Measurements from ENCODE around the gene MYMK.

Gene MYMK

GRCh38 chr9:133561976-133562554 is 37.3 kb upstream of the MYMK start:
- H3K4me3 ChIP-seq = no peak overlapping the region
- peaks cover 60 to 82% (median 64%) of the 10 kb centered on the region in 10 experiments for H3K4me1 ChIP-seq
- no peak for TF ChIP-seq Cebpa-rat (IDR thresholded peaks at IDR 0.05)
- H3K27me3 ChIP-seq = peaks cover 0 to 9% (median 0%) of the 10 kb centered on the region in 11 experiments; a peak in 4 of 22 replicates
- H3K9ac ChIP-seq = peak overlapping the region in 4 of 11 experiments; percentile 36 to 88 (median 70); a peak in 8 of 22 replicates
- no peaks in the 10 kb centered on the region; a peak in 1 of 22 replicates for H4K20me1 ChIP-seq
- no peaks in the 10 kb centered on the region for H3K9me3 ChIP-seq (replicated peaks in 1 of 11)
- peak overlapping the region; percentile 39 to 98 (median 88); a peak in 20 of 22 replicates for H3K4me2 ChIP-seq
- peak overlapping the region in 9 of 11 experiments; percentile 48 to 98 (median 89); a peak in 15 of 22 replicates for H3K27ac ChIP-seq
- H3K36me3 ChIP-seq = no peaks in the 10 kb centered on the region

GRCh38 chr9:133560944-133561343 is 36.2 kb upstream of the MYMK start:
- H3K27ac ChIP-seq = peak overlapping the region in 9 of 11 experiments; percentile 48 to 98 (median 89); a peak in 18 of 22 replicates
- H3K4me2 ChIP-seq = peak overlapping the region; percentile 39 to 98 (median 88)
- H4K20me1 ChIP-seq = no peaks in the 10 kb centered on the region; a peak in 1 of 22 replicates
- H3K36me3 ChIP-seq = no peaks in the 10 kb centered on the region
- H3K9me3 ChIP-seq (replicated peaks in 1 of 11) = no peaks in the 10 kb centered on the region
- H3K27me3 ChIP-seq = peaks cover 0 to 20% (median 0%) of the 10 kb centered on the region in 11 experiments; a peak in 4 of 22 replicates
- TF ChIP-seq Cebpa-rat (IDR thresholded peaks at IDR 0.05) = no peak
- H3K4me1 ChIP-seq = peaks cover 71 to 88% (median 74%) of the 10 kb centered on the region in 10 experiments
- H3K9ac ChIP-seq = peak overlapping the region in 6 of 11 experiments; percentile 17 to 88 (median 46); a peak in 9 of 22 replicates
- H3K4me3 ChIP-seq = no peak overlapping the region

- Histone ChIP-seq H3K4me3 (no peak overlapping the region), H4K20me1 (no peaks in the 10 kb centered on the region; a peak in 1 of 22 replicates), H3K27ac (peak overlapping the region in 8 of 11 experiments; percentile 83 to 98 (median 92); a peak in 16 of 22 replicates), H3K9ac (peak overlapping the region in 5 of 11 experiments; percentile 18 to 88 (median 85); a peak in 8 of 22 replicates), H3K27me3 (peaks cover 0 to 22% (median 0%) of the 10 kb centered on the region in 11 experiments; a peak in 4 of 22 replicates), H3K36me3 (no peaks in the 10 kb centered on the region), H3K4me1 (peaks cover 75 to 89% (median 80%) of the 10 kb centered on the region in 10 experiments), H3K4me2 (peak overlapping the region; percentile 82 to 98 (median 89); a peak in 20 of 22 replicates), H3K9me3 (replicated peaks in 1 of 11) (no peaks in the 10 kb centered on the region)
- TF ChIP-seq Cebpa-rat (IDR thresholded peaks at IDR 0.05) = no peak
Observed at GRCh38 chr9:133560311-133560710, 35.6 kb upstream of the MYMK start.

GRCh38 chr9:133558191-133559126 is 33.7 kb upstream of the MYMK start:
- peaks cover 0 to 22% (median 0%) of the 10 kb centered on the region in 11 experiments; a peak in 3 of 22 replicates for H3K27me3 ChIP-seq
- H3K36me3 ChIP-seq = no peaks in the 10 kb centered on the region
- peak overlapping the region; percentile 60 to 98 (median 89); a peak in 21 of 22 replicates for H3K27ac ChIP-seq
- H3K4me3 ChIP-seq = peak overlapping the region; percentile 16 to 56 (median 31); a peak in 17 of 20 replicates
- H3K9ac ChIP-seq = peak overlapping the region; percentile 60 to 88 (median 75); a peak in 21 of 22 replicates
- H3K4me2 ChIP-seq = peak overlapping the region; percentile 82 to 98 (median 89)
- H3K4me1 ChIP-seq = peaks cover 74 to 97% (median 86%) of the 10 kb centered on the region in 10 experiments
- no peaks in the 10 kb centered on the region for H3K9me3 ChIP-seq (replicated peaks in 1 of 11)
- H4K20me1 ChIP-seq = no peaks in the 10 kb centered on the region; a peak in 1 of 22 replicates
- peak; percentile 19 to 100 (median 95); a peak in 18 of 22 replicates for TF ChIP-seq Cebpa-rat (IDR thresholded peaks at IDR 0.05)

GRCh38 chr9:133557581-133557980 is 32.8 kb upstream of the MYMK start:
- H3K9me3 ChIP-seq (replicated peaks in 1 of 11) = no peaks in the 10 kb centered on the region
- peak overlapping the region; percentile 60 to 98 (median 89); a peak in 21 of 22 replicates for H3K27ac ChIP-seq
- peak overlapping the region; percentile 82 to 98 (median 89) for H3K4me2 ChIP-seq

GRCh38 chr9:133556354-133556753 is 31.6 kb upstream of the MYMK start:
- H3K9me3 ChIP-seq (replicated peaks in 1 of 11) = no peaks in the 10 kb centered on the region
- no peaks in the 10 kb centered on the region; a peak in 1 of 22 replicates for H4K20me1 ChIP-seq
- peak overlapping the region; percentile 82 to 98 (median 89) for H3K4me2 ChIP-seq
- peak overlapping the region in 9 of 11 experiments; percentile 83 to 98 (median 89); a peak in 17 of 22 replicates for H3K27ac ChIP-seq
- no peaks in the 10 kb centered on the region for H3K36me3 ChIP-seq
- peak overlapping the region in 9 of 11 experiments; percentile 70 to 88 (median 77); a peak in 16 of 22 replicates for H3K9ac ChIP-seq
- peaks cover 0 to 18% (median 0%) of the 10 kb centered on the region in 11 experiments; a peak in 3 of 22 replicates for H3K27me3 ChIP-seq
- peaks cover 55 to 85% (median 68%) of the 10 kb centered on the region in 10 experiments for H3K4me1 ChIP-seq
- no peak overlapping the region; a peak in 2 of 20 replicates for H3K4me3 ChIP-seq
- TF ChIP-seq Cebpa-rat (IDR thresholded peaks at IDR 0.05) = no peak

More at GRCh38 chr9:133557581-133557980, 32.8 kb upstream of the MYMK start:
- peak overlapping the region; percentile 3 to 88 (median 75); a peak in 21 of 22 replicates for H3K9ac ChIP-seq
- no peaks in the 10 kb centered on the region for H3K36me3 ChIP-seq
- no peak for TF ChIP-seq Cebpa-rat (IDR thresholded peaks at IDR 0.05)
- H3K4me1 ChIP-seq = peaks cover 65 to 95% (median 78%) of the 10 kb centered on the region in 10 experiments
- H3K27me3 ChIP-seq = peaks cover 0 to 18% (median 0%) of the 10 kb centered on the region in 11 experiments; a peak in 3 of 22 replicates
- H4K20me1 ChIP-seq = no peaks in the 10 kb centered on the region; a peak in 1 of 22 replicates
- H3K4me3 ChIP-seq = peak overlapping the region in 7 of 10 experiments; percentile 18 to 56 (median 31); a peak in 11 of 20 replicates

- no peak overlapping the region for H3K4me3 ChIP-seq
- H3K27ac ChIP-seq = peak overlapping the region in 4 of 11 experiments; percentile 28 to 97 (median 96); a peak in 5 of 22 replicates
- peak overlapping the region in 6 of 11 experiments; percentile 82 to 98 (median 90); a peak in 9 of 22 replicates for H3K4me2 ChIP-seq
- H3K36me3 ChIP-seq = no peaks in the 10 kb centered on the region
- H3K4me1 ChIP-seq = peaks cover 41 to 80% (median 64%) of the 10 kb centered on the region in 10 experiments
- H4K20me1 ChIP-seq = no peaks in the 10 kb centered on the region; a peak in 1 of 22 replicates
- no peaks in the 10 kb centered on the region for H3K9me3 ChIP-seq (replicated peaks in 1 of 11)
- TF ChIP-seq Cebpa-rat (IDR thresholded peaks at IDR 0.05) = no peak
- 0 out of 22 replicates have a peak overlapping the region, but pooled peaks of 1 of the 11 experiments have one; percentile 88 for H3K9ac ChIP-seq
- H3K27me3 ChIP-seq = peaks cover 0 to 18% (median 0%) of the 10 kb centered on the region in 11 experiments; a peak in 3 of 22 replicates
Observed at GRCh38 chr9:133554729-133555128, 30.0 kb upstream of the MYMK start.

Measured in BLaER1 treated with 17β-estradiol and CSF1 and Interleukin-3, amounts not matched to agents 10 nM and 100 nM (cell line).